Lower leg skin (tissue), 4 donors: ENCODE results near the gene ENO2. TPM values are rescaled to one million over a fixed set of nuclear protein-coding genes. Genes with fewer than 3 reads are reported as not detected.

Experiments used
- DNase-seq, 2 donors: peaks; one replicate each; pipeline ENCODE4 v3.0.0-alpha.2; 2019; ENCODE audit warnings: low spot score in 2 of 2
- H3K4me3 ChIP-seq: fragments of 200-600 bp; sonication (generic); 2 replicates; pipeline ENCODE4 v1.5.1; 2017; ENCODE audit warnings: mild to moderate bottlenecking, low read depth; ENCODE audit not compliant: poor library complexity, severe bottlenecking
- CTCF ChIP-seq, 3 donors: fragments of 450-650 bp; IDR thresholded peaks; one replicate each; pipeline ENCODE4 v1.5.1; 2016; ENCODE audit warnings: antibody characterized with exemption in 3 of 3, mild to moderate bottlenecking in 3 of 3, moderate library complexity in 2 of 3
- POLR2A ChIP-seq, 2 donors: fragments of 450-650 bp; IDR thresholded peaks; one replicate each; pipeline ENCODE4 v1.6.1; 2016 to 2017; ENCODE audit warnings: antibody characterized with exemption in 2 of 2, mild to moderate bottlenecking in 1 of 2, moderate library complexity in 1 of 2
- WGBS, 2 donors: methylation state at CpG; one replicate each; pipeline ENCODE4 v1.1.5; 2018; 5-methylcytosine and 5-hydroxymethylcytosine counted together
- intact Hi-C: fragments of 100-400 bp; cut with DNase I; formaldehyde crosslinking; loops from one replicate; pipeline ENCODE4 v1.15.0; 2023; ENCODE audit warnings: low total_unique reads
- total RNA-seq, 4 donors: library from RNA; depleted of rRNA; stranded (reverse); fragments of >200 nt; gene quantifications; one replicate each; pipeline ENCODE4 v1.1.0, GENCODE V29; 2016

ENO2 gene
- total RNA-seq, 4 donors from 2014 or later, result 3.6 to 7.9 (median 6.1) TPM

- no peak overlapping the region for H3K4me3 ChIP-seq
- DNase-seq, result no peak
- intact Hi-C loops, result no loop called here
- 91 to 95% methylated on average over 15 of the region's 15 CpGs for WGBS, 2 donors
- TF ChIP-seq CTCF (IDR thresholded peaks at IDR 0.05), result no peak
- TF ChIP-seq POLR2A (IDR thresholded peaks at IDR 0.05), result no peak
Measured at GRCh38 chr12:6912164-6912935, 2.0 kb upstream of the ENO2 start.

GRCh38 chr12:6914947-6915788 is 788 bp downstream of the ENO2 start:
- intact Hi-C loops, result no loop called here
- 10 to 14% methylated on average over 29 of the region's 29 CpGs for WGBS, 2 donors
- TF ChIP-seq CTCF (IDR thresholded peaks at IDR 0.05) (no peak), POLR2A (IDR thresholded peaks at IDR 0.05) (no peak)
- DNase-seq, result no peak
- peak overlapping the region; percentile 53 for H3K4me3 ChIP-seq

DNA sequence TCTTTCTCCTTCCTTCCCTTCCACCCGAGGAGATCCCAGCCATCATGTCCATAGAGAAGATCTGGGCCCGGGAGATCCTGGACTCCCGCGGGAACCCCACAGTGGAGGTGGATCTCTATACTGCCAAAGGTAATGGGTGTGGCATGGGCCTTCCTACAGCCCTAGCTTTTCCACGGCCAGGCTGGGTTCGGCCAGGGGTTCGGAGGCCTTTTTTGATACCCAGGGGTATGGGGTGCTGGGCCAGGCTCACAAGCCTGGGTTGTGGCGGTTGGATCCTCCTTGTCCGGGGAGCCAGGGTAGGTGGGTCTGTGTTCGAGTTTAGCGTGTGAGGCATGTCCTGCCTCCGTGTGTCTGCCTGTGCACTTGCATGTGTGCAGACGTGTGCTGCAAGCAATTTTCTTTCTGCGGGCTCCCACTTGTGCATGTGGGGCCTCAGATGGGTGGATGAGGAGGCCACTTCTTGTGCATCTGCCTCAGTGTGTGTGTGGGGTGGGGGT is 1.5 kb downstream of the ENO2 start:
- WGBS, 2 donors, result 70 to 73% methylated on average over 14 of the region's 14 CpGs
- no peak overlapping the region for H3K4me3 ChIP-seq
- no peak for DNase-seq
- TF ChIP-seq POLR2A (IDR thresholded peaks at IDR 0.05) (no peak), CTCF (IDR thresholded peaks at IDR 0.05) (no peak)
- intact Hi-C loops, result no loop called here

DNA sequence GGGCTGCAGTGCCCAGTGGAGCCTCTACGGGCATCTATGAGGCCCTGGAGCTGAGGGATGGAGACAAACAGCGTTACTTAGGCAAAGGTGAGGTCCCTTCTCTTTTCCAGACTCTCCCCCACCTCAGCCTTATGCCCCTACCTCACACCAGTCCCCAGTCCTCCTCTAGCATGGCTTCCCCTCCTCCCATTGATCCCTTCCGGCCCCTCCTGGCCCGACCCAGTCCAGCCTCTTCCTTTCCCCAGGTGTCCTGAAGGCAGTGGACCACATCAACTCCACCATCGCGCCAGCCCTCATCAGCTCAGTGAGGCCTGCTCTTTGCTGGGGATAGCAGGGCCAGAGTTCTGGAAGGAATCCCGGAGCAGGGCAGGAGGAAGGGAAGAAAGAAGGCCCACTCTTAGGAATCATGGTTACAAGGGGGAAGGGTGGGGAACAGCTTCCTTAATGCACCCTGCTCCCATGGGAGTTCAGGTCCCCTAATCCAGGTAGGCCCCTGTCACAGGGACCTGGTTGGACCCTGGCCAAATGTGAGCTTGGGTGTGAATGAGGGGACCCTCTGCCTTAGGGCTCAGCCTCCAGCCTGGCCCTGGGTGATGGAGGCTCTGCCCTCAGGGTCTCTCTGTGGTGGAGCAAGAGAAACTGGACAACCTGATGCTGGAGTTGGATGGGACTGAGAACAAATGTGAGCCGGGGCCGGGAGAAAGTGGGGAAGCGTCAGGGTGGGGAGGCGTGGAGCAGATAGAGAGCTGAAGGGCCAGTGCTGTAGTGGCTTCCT is 2.2 kb downstream of the ENO2 start:
- intact Hi-C loops, result no loop called here
- whole genome bisulfite sequencing, 2 donors, result 91 to 94% methylated on average over 11 of the region's 11 CpGs
- no peak for TF ChIP-seq POLR2A (IDR thresholded peaks at IDR 0.05)
- TF ChIP-seq CTCF (IDR thresholded peaks at IDR 0.05), result no peak
- no peak for DNase-seq
- H3K4me3 ChIP-seq, result no peak overlapping the region

DNA sequence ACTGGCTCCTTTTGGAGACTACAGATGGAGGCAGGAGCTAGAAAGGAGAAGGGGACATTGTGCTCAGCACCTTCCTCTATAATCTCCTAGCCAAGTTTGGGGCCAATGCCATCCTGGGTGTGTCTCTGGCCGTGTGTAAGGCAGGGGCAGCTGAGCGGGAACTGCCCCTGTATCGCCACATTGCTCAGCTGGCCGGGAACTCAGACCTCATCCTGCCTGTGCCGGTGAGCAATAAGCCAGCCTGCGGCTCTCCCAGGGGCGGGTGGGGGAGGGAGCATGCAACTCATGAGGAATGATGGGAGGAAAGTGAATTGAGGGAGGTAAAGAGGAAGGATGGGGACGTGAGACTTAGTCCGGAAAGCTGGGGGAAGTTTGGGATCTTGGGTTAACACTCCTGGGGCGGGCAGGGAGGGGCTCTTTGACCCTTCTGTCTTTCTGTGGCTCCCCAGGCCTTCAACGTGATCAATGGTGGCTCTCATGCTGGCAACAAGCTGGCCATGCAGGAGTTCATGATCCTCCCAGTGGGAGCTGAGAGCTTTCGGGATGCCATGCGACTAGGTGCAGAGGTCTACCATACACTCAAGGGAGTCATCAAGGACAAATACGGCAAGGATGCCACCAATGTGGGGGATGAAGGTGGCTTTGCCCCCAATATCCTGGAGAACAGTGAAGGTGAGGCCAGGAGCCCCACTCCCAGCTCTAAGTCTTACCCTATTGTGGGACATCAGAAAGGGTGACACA is 3.3 kb downstream of the ENO2 start:
- intact Hi-C loops, result no loop called here
- H3K4me3 ChIP-seq, result no peak overlapping the region

More for the DNA sequence above, 3.3 kb downstream of the ENO2 start:
- DNase-seq, result no peak
- WGBS, 2 donors, result 84 to 92% methylated on average over 13 to 14 of the region's 14 CpGs
- TF ChIP-seq POLR2A (IDR thresholded peaks at IDR 0.05), result no peak
- TF ChIP-seq CTCF (IDR thresholded peaks at IDR 0.05), result no peak
